ENCODE measurements around the gene HIPK2. TPM values are rescaled to one million over a fixed set of nuclear protein-coding genes. Genes with fewer than 3 reads are reported as not detected.

Gene HIPK2
- polyA plus RNA-seq, 1 donor (not counting 4 experiments of a cell fraction or from before 2014, with no cell fraction given), result 5.8 TPM

GRCh38 chr7:139771001-139771956, 6.5 kb downstream of the HIPK2 start:
- Histone ChIP-seq H3K4me2 (ENCODE audit: control insufficient read depth, extremely low read depth, insufficient read depth, low read depth, low read length) (peak overlapping the region; percentile 76), H3K36me3 (ENCODE audit: control insufficient read depth in 2 of 2, extremely low read depth in 1 of 2, insufficient read depth in 2 of 2, low read length in 2 of 2) (peaks cover 0 to 9% of the 10 kb centered on the region in 2 experiments), H3K79me2 (ENCODE audit: control insufficient read depth, insufficient read depth, low read length) (peaks cover 77% of the 10 kb centered on the region), H3K9ac (ENCODE audit: control insufficient read depth, extremely low read depth, insufficient read depth, low read length) (peak overlapping the region; percentile 49), H3K27ac (ENCODE audit: control insufficient read depth, insufficient read depth, low read length) (peak overlapping the region; percentile 77), H2AFZ (ENCODE audit: control insufficient read depth, low read length) (no peak overlapping the region), H3K9me1 (ENCODE audit: control insufficient read depth, extremely low read depth, insufficient read depth, low read length) (peaks cover 3% of the 10 kb centered on the region), H3K27me3 (ENCODE audit: control insufficient read depth, extremely low read depth, insufficient read depth, low read length) (no peaks in the 10 kb centered on the region), H4K20me1 (ENCODE audit: control insufficient read depth, extremely low read depth, insufficient read depth, low read length) (no peaks in the 10 kb centered on the region), H3K9me3 (ENCODE audit: control insufficient read depth, low read depth, low read length) (no peaks in the 10 kb centered on the region), H3K4me1 (ENCODE audit: control insufficient read depth, extremely low read depth, insufficient read depth, low read length) (peaks cover 53% of the 10 kb centered on the region), H3K4me3 (ENCODE audit: control insufficient read depth in 2 of 3, extremely low read depth in 1 of 3, insufficient read depth in 2 of 3, low read depth in 1 of 3, low read length in 3 of 3) (peak overlapping the region in 2 of 3 experiments; percentile 19 to 41)
- FAIRE-seq, result peak; percentile 95
- TF ChIP-seq EZH2 (IDR thresholded peaks at IDR 0.05; ENCODE audit: low read length) (no peak), CTCF (optimal IDR thresholded peaks at IDR 0.05 in 1 of 3, IDR thresholded peaks at IDR 0.05 in 1 of 3, conservative IDR thresholded peaks at IDR 0.05 in 1 of 3; ENCODE audit: extremely low read depth in 1 of 3, insufficient read depth in 2 of 3, low read length in 3 of 3) (no peak)
- DNase-seq (ENCODE audit: low read depth, low spot score), result peak; percentile 84
- dilution Hi-C loops (cut with MboI; ENCODE audit: extremely low pct_ligation_motif_present, low sequenced_read_pairs), result no loop called here

- no peak for FAIRE-seq
- H3K9me3 ChIP-seq (ENCODE audit: control insufficient read depth, low read depth, low read length), result no peaks in the 10 kb centered on the region
- peaks cover 0 to 9% of the 10 kb centered on the region in 2 experiments for H3K36me3 ChIP-seq (ENCODE audit: control insufficient read depth in 2 of 2, extremely low read depth in 1 of 2, insufficient read depth in 2 of 2, low read length in 2 of 2)
- H3K9me1 ChIP-seq (ENCODE audit: control insufficient read depth, extremely low read depth, insufficient read depth, low read length), result peaks cover 1% of the 10 kb centered on the region
- TF ChIP-seq EZH2 (IDR thresholded peaks at IDR 0.05; ENCODE audit: low read length), result no peak
- H3K27ac ChIP-seq (ENCODE audit: control insufficient read depth, insufficient read depth, low read length), result no peak overlapping the region
- H3K4me3 ChIP-seq (ENCODE audit: control insufficient read depth in 2 of 3, extremely low read depth in 1 of 3, insufficient read depth in 2 of 3, low read depth in 1 of 3, low read length in 3 of 3), result no peak overlapping the region
- no peak for DNase-seq (ENCODE audit: low read depth, low spot score)
- H2AFZ ChIP-seq (ENCODE audit: control insufficient read depth, low read length), result no peak overlapping the region
- no peaks in the 10 kb centered on the region for H3K27me3 ChIP-seq (ENCODE audit: control insufficient read depth, extremely low read depth, insufficient read depth, low read length)
- no peaks in the 10 kb centered on the region for H4K20me1 ChIP-seq (ENCODE audit: control insufficient read depth, extremely low read depth, insufficient read depth, low read length)
- no peak overlapping the region for H3K4me2 ChIP-seq (ENCODE audit: control insufficient read depth, extremely low read depth, insufficient read depth, low read depth, low read length)
- peaks cover 43% of the 10 kb centered on the region for H3K4me1 ChIP-seq (ENCODE audit: control insufficient read depth, extremely low read depth, insufficient read depth, low read length)
- H3K79me2 ChIP-seq (ENCODE audit: control insufficient read depth, insufficient read depth, low read length), result peaks cover 73% of the 10 kb centered on the region
- dilution Hi-C loops (cut with MboI; ENCODE audit: extremely low pct_ligation_motif_present, low sequenced_read_pairs), result no loop called here
- no peak overlapping the region for H3K9ac ChIP-seq (ENCODE audit: control insufficient read depth, extremely low read depth, insufficient read depth, low read length)
Observed at GRCh38 chr7:139769761-139770160, 8.0 kb downstream of the HIPK2 start.
